Type B pancreatic cell (in vitro differentiated cells): Measurements from ENCODE around the gene TOPBP1. TPM values are rescaled to one million over a fixed set of nuclear protein-coding genes. Genes with fewer than 3 reads are reported as not detected.

ENCODE experiments used
- DNase-seq: peaks from one replicate; pipeline ENCODE4 v3.0.0; 2021; ENCODE audit warnings: mixed read lengths; ENCODE audit not compliant: unreplicated experiment; ENCODE audit errors: extremely low spot score
- H3K27ac Mint-ChIP-seq: 2 replicates; pipeline ENCODE4 v1.8.0; 2021; ENCODE audit warnings: mild to moderate bottlenecking, mixed read lengths
- H3K27me3 Mint-ChIP-seq: 2 replicates; pipeline ENCODE4 v1.8.0; 2021; ENCODE audit warnings: mixed read lengths
- H3K36me3 Mint-ChIP-seq: 2 replicates; pipeline ENCODE4 v1.8.0; 2021; ENCODE audit warnings: mixed read lengths
- H3K4me1 Mint-ChIP-seq: one replicate; pipeline ENCODE4 v1.8.0; 2021; ENCODE audit warnings: mixed read lengths; ENCODE audit not compliant: unreplicated experiment
- H3K4me3 Mint-ChIP-seq: 2 replicates; pipeline ENCODE4 v1.8.0; 2021; ENCODE audit warnings: mild to moderate bottlenecking, mixed read lengths
- H3K9me3 Mint-ChIP-seq: 2 replicates; pipeline ENCODE4 v1.8.0; 2021; ENCODE audit warnings: mixed read lengths
- CTCF ChIP-seq: fragments of 200-600 bp; sonication (generic); conservative IDR thresholded peaks from 2 replicates; pipeline ENCODE4 v1.5.0; 2021; ENCODE audit warnings: antibody characterized with exemption, mild to moderate bottlenecking
- total RNA-seq: library from RNA; stranded (reverse); gene quantifications from 2 replicates; pipeline ENCODE4 v1.2.1, GENCODE V29; 2021; ENCODE audit warnings: low replicate concordance

The TOPBP1 gene
- total RNA-seq, 1 donor from 2014 or later = 44.4 TPM

- TF ChIP-seq CTCF = no peak
- H3K36me3 Mint-ChIP-seq = peaks cover 3% of the 10 kb centered on the region
- no peak overlapping the region for H3K27ac Mint-ChIP-seq
- H3K27me3 Mint-ChIP-seq = peaks cover 45% of the 10 kb centered on the region
- H3K9me3 Mint-ChIP-seq = no peaks in the 10 kb centered on the region
- H3K4me3 Mint-ChIP-seq = no peak overlapping the region
- DNase-seq = no peak
- peaks cover 9% of the 10 kb centered on the region for H3K4me1 Mint-ChIP-seq
These were observed 14.8 kb upstream of the TOPBP1 start for GRCh38 chr3:133676336-133677118.

DNA sequence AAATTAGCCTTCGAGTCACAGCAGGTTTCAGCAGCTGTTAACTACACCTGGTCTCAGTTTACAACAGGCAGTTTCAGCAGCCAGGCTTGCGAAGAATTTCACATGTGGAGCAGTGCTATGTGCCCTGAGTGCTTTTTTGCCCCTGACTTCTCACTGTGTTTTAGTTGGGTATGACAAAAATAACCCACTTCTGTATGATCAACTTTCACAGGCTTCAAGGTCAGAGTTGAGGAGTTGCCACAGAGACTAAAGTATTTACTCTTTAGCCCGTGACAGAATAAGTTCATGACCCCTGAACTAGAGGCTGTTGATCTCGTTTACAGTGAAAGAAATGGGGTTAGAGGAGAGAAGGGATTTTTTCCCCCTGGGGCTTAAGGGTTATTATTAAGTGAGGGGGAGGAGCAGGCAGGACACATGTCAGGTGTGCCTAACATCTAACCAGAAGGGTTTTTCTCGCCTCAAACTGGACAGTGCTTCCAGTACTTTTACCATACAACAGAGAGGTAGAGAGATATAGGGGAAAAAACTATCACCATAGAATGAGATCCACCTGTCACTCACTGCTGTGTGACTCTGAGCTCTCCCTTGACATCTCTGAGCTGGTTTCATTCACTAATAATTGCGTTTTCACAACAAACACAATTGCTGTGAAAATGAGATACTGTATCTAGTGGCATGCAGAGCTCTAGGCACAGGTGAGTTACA is 14.0 kb upstream of the TOPBP1 start:
- no peak for TF ChIP-seq CTCF
- H3K9me3 Mint-ChIP-seq = no peaks in the 10 kb centered on the region
- peaks cover 3% of the 10 kb centered on the region for H3K36me3 Mint-ChIP-seq
- no peak overlapping the region for H3K4me3 Mint-ChIP-seq
- H3K27me3 Mint-ChIP-seq = peaks cover 45% of the 10 kb centered on the region
- DNase-seq = no peak
- no peak overlapping the region for H3K27ac Mint-ChIP-seq
- H3K4me1 Mint-ChIP-seq = peaks cover 9% of the 10 kb centered on the region

DNA sequence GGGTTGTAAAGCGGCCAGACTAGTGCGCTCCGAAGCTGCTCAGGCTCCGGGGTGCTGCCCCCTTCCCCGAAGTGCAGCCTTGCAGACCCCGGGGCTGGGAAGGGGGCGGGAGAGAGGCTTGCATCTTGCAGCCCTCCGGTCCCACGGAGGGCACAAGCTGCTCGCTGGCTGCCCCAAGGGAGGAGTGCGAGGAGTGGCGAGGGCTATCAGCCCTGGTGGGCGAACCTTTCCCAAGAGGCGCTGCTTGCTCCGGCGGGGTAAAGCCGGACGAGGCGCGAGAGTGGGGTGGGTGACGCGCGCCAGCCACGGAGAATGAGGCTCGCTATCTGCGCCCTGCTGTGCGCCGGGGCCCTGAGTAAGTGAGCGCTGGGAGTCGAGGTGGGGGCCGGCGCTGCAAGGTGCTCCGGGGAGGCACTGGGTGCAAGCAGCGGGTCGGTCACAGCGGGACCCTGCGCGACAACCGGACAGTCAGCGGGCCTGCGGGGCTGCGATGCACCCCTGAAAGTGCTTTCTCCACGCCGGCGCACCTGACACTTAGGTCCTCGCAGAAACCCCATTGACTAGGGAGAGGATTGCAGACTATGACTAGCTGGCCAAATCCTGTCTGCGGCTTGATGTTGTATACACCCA is 12.7 kb upstream of the TOPBP1 start:
- Mint-ChIP-seq H3K4me3 (peak overlapping the region; percentile 75), H3K36me3 (peaks cover 3% of the 10 kb centered on the region), H3K27me3 (peaks cover 45% of the 10 kb centered on the region), H3K4me1 (peaks cover 9% of the 10 kb centered on the region), H3K27ac (no peak overlapping the region), H3K9me3 (no peaks in the 10 kb centered on the region)
- no peak for TF ChIP-seq CTCF
- DNase-seq = no peak

GRCh38 chr3:133673746-133674145 is 12.0 kb upstream of the TOPBP1 start:
- Mint-ChIP-seq H3K36me3 (peaks cover 3% of the 10 kb centered on the region), H3K27me3 (peaks cover 45% of the 10 kb centered on the region), H3K9me3 (no peaks in the 10 kb centered on the region), H3K4me1 (peaks cover 9% of the 10 kb centered on the region), H3K4me3 (peak overlapping the region; percentile 75), H3K27ac (no peak overlapping the region)
- DNase-seq = no peak
- TF ChIP-seq CTCF = no peak

DNA sequence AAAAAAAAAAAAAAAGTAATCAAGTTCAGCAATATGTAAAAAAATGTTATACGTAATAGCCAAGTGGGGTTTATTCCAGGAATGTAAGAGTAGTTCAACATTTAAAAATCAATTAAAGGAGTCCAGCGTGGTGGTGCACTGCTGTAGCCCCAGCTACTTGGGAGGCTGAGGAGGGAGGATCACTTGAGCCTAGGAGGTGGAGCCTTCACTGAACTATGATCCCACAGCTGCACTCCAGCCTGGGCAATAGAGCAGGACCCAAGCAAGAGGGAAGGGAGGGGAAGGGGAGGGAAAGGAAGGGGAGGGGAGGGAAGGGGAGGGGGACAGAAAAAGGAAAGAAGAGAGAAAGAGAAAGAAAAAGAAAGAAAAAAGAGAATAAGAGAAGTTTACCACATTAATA is 10.7 kb upstream of the TOPBP1 start:
- Mint-ChIP-seq H3K27me3 (peaks cover 45% of the 10 kb centered on the region), H3K4me3 (no peak overlapping the region), H3K27ac (no peak overlapping the region), H3K4me1 (peaks cover 9% of the 10 kb centered on the region), H3K9me3 (no peaks in the 10 kb centered on the region), H3K36me3 (no peaks in the 10 kb centered on the region)
- no peak for DNase-seq
- TF ChIP-seq CTCF = no peak
